IPS DF 6.9 (cell line): Measurements from ENCODE around the gene DIPK2A.

ENCODE experiments used
- DNase-seq: peaks from one replicate; pipeline ENCODE4 v3.0.0-alpha.2; 2013; ENCODE audit warnings: low read depth, low spot score
- H3K27ac ChIP-seq: one replicate; pipeline ENCODE4 v1.5.1; 2013; ENCODE audit warnings: low read length, control low read depth
- H3K27me3 ChIP-seq: 2 replicates; pipeline ENCODE4 v1.6.1; 2013; ENCODE audit warnings: mild to moderate bottlenecking, low read length; ENCODE audit not compliant: control insufficient read depth, insufficient read depth
- H3K36me3 ChIP-seq: 2 replicates; pipeline ENCODE4 v1.6.1; 2013; ENCODE audit warnings: low read length; ENCODE audit not compliant: control insufficient read depth, insufficient read depth
- H3K4me1 ChIP-seq: 2 replicates; pipeline ENCODE4 v1.6.1; 2013; ENCODE audit warnings: low read length; ENCODE audit not compliant: control insufficient read depth, insufficient read depth
- H3K4me3 ChIP-seq: 2 replicates; pipeline ENCODE4 v1.5.1; 2013; ENCODE audit warnings: mild to moderate bottlenecking, low read length
- H3K9me3 ChIP-seq: 2 replicates; pipeline ENCODE4 v1.6.1; 2013; ENCODE audit warnings: low read length, inconsistent platforms; ENCODE audit not compliant: control insufficient read depth, insufficient read depth
- WGBS: extraction: QIAGEN DNeasy Blood & Tissue Kit; methylation state at CpG from one replicate; pipeline ENCODE4 v1.1.7; 2013; ENCODE audit warnings: mixed read lengths, missing lambda C conversion rate; ENCODE audit not compliant: insufficient read length, insufficient coverage; 5-methylcytosine and 5-hydroxymethylcytosine counted together

DIPK2A gene

DNA sequence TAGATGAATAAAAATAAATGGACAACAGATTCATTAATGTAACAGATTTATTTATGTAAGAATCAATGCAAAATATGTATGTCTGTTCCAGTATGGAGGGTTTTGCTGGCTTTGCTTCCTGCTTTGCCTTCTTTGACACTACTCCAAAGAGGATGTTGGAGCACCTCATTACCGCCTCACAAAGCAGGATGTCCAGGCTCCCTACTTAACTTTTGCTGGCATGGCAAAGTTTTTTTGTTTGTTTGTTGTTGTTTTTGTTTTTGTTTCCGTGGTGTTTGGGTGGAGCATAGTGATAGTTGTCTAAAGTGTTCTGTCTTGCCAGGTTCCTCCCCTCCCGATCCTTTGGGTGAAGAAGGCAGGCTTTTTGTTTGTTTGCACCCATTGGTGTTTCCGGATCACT lies 38.7 kb downstream of the DIPK2A start:
- Histone ChIP-seq H3K27me3 (no peaks in the 10 kb centered on the region), H3K27ac (no peak overlapping the region), H3K4me3 (no peak overlapping the region), H3K4me1 (no peaks in the 10 kb centered on the region), H3K36me3 (no peaks in the 10 kb centered on the region), H3K9me3 (no peaks in the 10 kb centered on the region)
- DNase-seq, result no peak
- WGBS, result no CpG with 5 or more reads among the region's 4 CpGs

DNA sequence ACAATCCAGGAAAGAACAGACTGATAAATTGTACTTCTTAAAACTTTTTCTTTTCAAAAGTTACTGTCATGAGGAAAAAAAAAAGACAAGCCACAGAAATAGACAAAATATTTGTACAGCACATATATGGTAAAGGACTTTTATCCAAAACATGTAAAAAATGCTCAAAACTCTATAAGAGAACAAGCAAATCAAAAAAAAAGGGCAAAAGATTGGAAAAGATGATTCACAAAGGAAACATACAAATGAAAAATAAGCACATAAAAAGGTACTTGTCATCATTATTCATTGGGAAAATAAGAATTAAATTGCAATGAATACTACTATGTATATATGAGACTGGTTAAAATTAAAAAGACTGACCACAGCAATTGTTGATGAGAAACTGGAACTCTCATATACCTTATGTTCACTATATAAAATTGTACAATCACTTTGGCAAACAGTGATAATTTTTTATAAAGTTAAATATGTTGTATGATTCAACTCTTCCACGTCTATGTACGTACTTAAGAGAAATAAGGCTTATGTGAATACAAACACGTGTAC lies 39.7 kb downstream of the DIPK2A start:
- Histone ChIP-seq H3K27ac (no peak overlapping the region), H3K36me3 (no peaks in the 10 kb centered on the region), H3K9me3 (no peaks in the 10 kb centered on the region), H3K4me3 (no peak overlapping the region), H3K4me1 (no peaks in the 10 kb centered on the region), H3K27me3 (no peaks in the 10 kb centered on the region)
- DNase-seq, result no peak
- WGBS, result no CpG with 5 or more reads among the region's 3 CpGs

DNA sequence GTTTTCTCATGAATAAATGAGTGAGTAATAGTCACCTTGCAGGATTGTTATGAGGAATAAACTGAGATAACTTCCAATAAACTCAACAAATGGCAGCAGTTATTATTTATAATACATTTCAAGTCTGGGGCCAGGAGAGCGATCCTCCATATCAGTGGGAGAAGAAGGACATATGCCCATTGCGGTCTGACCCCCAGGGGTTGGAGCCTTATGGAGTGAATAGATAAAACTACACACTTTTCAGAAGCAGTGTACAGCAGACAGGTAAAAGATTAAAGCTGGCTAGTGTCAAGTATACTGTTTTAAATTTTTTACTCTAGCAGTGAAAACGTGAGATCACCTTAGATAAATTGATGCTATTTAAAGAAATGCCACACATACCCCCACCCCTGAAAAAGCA lies 43.5 kb downstream of the DIPK2A start:
- Histone ChIP-seq H3K27me3 (no peaks in the 10 kb centered on the region), H3K4me3 (no peak overlapping the region), H3K36me3 (no peaks in the 10 kb centered on the region), H3K9me3 (no peaks in the 10 kb centered on the region), H3K4me1 (no peaks in the 10 kb centered on the region), H3K27ac (no peak overlapping the region)
- WGBS, result no CpG with 5 or more reads among the region's 3 CpGs
- DNase-seq, result no peak

DNA sequence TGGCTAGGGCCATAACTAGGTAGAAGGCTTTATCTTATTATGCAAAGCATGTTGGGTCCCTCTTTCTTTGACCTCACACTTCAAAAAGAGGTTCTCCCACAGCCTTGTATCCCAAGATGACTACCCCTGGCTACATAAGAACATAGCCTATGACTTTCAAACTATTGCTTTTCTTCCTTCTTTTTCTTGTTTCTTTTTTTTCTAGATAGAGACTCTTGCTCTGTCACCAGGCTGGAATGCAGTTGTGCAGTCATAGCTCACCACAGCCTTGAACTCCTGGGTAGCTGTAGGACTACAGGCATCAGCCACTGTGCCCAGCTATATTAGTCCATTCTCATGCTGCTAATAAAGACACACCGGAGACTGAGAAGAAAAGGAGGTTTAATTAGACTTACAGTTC lies 47.2 kb downstream of the DIPK2A start:
- no peaks in the 10 kb centered on the region for H3K4me1 ChIP-seq
- no peak overlapping the region for H3K4me3 ChIP-seq
- H3K27me3 ChIP-seq, result no peaks in the 10 kb centered on the region
- H3K27ac ChIP-seq, result no peak overlapping the region
- DNase-seq, result no peak
- no peaks in the 10 kb centered on the region for H3K9me3 ChIP-seq
- no peaks in the 10 kb centered on the region for H3K36me3 ChIP-seq
- no CpG with 5 or more reads among the region's 1 CpG for WGBS
